Colonic mucosa (tissue), 4 donors: ENCODE results near the gene MT1G. TPM values are rescaled to one million over a fixed set of nuclear protein-coding genes. Genes with fewer than 3 reads are reported as not detected.

Source experiments
- DNase-seq: peaks from one replicate; pipeline ENCODE4 v3.0.0-alpha.2; 2020
- H3K27ac ChIP-seq: fragments of 200-600 bp; one replicate; pipeline ENCODE4 v1.8.0; 2021
- H3K27me3 ChIP-seq: fragments of 200-600 bp; one replicate; pipeline ENCODE4 v1.8.0; 2021
- H3K36me3 ChIP-seq: fragments of 200-600 bp; one replicate; pipeline ENCODE4 v1.8.0; 2021
- H3K4me1 ChIP-seq: fragments of 200-600 bp; one replicate; pipeline ENCODE4 v1.8.0; 2021; ENCODE audit warnings: mild to moderate bottlenecking
- H3K4me3 ChIP-seq: fragments of 200-600 bp; one replicate; pipeline ENCODE4 v1.8.0; 2021
- H3K9ac ChIP-seq, 2 donors: one replicate each; pipeline ENCODE4 v1.7.0; 2013; ENCODE audit warnings: control low read depth in 2 of 2, low read depth in 2 of 2, low read length in 2 of 2
- H3K9me3 ChIP-seq: fragments of 200-600 bp; one replicate; pipeline ENCODE4 v1.8.0; 2021
- intact Hi-C: fragments of 100-400 bp; cut with DNase I; formaldehyde crosslinking; loops from one replicate; pipeline ENCODE4 v1.14.1; 2022
- total RNA-seq, 2 donors: library from RNA; stranded (reverse); fragmentation: NEBNext Ultra II Directional in 1 of 2; extraction: Animal tissue kit (Norgen Biotek cat#: 25700) in 1 of 2; gene quantifications; one replicate each; pipeline ENCODE4 v1.2.1, GENCODE V29; 2021
- TF ChIP-seq, protein P1 (sequence below): fragments of 200-600 bp; IDR thresholded peaks from one replicate; pipeline ENCODE4 v1.8.0; 2022; ENCODE audit warnings: antibody characterized with exemption, mild to moderate bottlenecking
- donor health status: healthy.
- donor health status: DM: no; HTN: no; CAD: no.
- donor health status: DM: no; HTN: no; CAD: no.

Gene MT1G
- total RNA-seq, 2 donors from 2014 or later = 243 to 995 TPM

DNA sequence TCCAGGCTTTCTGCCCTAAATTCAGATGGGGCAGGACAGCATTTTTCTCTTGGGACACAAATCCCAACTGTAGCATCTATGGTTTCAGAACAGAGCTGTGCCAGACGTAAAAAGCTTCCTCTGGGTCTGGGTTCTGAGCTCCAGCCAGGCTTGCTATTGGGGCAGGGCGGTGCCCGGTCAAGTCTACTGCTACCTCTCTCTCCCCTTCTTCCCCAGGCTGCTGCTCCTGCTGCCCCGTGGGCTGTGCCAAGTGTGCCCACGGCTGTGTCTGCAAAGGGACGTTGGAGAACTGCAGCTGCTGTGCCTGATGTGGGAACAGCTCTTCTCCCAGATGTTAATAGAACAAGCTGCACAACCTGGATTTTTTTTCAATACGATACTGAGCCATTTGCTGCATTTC is 34.3 kb downstream of the MT1G start:
- Histone ChIP-seq H3K4me3 (no peak overlapping the region), H3K27ac (no peak overlapping the region), H3K36me3 (no peaks in the 10 kb centered on the region), H3K27me3 (peaks cover 12% of the 10 kb centered on the region), H3K4me1 (no peaks in the 10 kb centered on the region), H3K9me3 (no peaks in the 10 kb centered on the region), H3K9ac (peak overlapping the region in 1 of 2 donors; percentile 46)
- DNase-seq = no peak
- intact Hi-C loops = no loop called here
- TF ChIP-seq, protein P1, sequence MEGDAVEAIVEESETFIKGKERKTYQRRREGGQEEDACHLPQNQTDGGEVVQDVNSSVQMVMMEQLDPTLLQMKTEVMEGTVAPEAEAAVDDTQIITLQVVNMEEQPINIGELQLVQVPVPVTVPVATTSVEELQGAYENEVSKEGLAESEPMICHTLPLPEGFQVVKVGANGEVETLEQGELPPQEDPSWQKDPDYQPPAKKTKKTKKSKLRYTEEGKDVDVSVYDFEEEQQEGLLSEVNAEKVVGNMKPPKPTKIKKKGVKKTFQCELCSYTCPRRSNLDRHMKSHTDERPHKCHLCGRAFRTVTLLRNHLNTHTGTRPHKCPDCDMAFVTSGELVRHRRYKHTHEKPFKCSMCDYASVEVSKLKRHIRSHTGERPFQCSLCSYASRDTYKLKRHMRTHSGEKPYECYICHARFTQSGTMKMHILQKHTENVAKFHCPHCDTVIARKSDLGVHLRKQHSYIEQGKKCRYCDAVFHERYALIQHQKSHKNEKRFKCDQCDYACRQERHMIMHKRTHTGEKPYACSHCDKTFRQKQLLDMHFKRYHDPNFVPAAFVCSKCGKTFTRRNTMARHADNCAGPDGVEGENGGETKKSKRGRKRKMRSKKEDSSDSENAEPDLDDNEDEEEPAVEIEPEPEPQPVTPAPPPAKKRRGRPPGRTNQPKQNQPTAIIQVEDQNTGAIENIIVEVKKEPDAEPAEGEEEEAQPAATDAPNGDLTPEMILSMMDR = no peak

DNA sequence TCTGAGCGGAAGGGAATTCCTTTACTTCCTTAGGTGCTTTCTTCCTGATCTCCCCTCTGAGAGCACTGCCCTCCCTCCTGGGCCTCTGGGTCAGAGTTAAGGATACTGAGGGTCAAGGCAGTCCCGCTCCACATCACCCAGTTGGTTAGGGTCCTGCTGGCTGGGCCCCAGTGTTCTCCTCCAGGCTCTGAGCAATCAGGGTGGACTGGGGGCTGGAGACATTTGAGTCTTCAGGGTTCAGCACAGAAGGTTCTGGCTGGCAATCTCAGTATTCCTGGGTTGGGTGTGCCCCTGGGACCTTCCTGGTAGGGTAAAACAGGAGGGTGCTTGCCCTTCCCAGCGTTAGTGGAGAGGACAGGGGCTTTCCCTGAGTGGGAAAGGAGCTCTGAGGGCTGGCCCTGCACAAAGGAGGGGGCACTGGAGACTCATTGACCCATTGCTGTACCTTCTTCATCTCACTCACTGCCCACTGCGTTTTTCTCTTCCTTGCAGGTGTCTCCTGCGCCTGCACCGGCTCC is 35.0 kb downstream of the MT1G start:
- H3K27ac ChIP-seq = peak overlapping the region; percentile 9
- intact Hi-C loops = no loop called here
- H3K9ac ChIP-seq = peak overlapping the region; percentile 63 to 91
- no peaks in the 10 kb centered on the region for H3K4me1 ChIP-seq
- H3K9me3 ChIP-seq = no peaks in the 10 kb centered on the region
- TF ChIP-seq, protein P1 = no peak
- H3K4me3 ChIP-seq = peak overlapping the region; percentile 50
- H3K36me3 ChIP-seq = no peaks in the 10 kb centered on the region
- peaks cover 12% of the 10 kb centered on the region for H3K27me3 ChIP-seq
- no peak for DNase-seq

DNA sequence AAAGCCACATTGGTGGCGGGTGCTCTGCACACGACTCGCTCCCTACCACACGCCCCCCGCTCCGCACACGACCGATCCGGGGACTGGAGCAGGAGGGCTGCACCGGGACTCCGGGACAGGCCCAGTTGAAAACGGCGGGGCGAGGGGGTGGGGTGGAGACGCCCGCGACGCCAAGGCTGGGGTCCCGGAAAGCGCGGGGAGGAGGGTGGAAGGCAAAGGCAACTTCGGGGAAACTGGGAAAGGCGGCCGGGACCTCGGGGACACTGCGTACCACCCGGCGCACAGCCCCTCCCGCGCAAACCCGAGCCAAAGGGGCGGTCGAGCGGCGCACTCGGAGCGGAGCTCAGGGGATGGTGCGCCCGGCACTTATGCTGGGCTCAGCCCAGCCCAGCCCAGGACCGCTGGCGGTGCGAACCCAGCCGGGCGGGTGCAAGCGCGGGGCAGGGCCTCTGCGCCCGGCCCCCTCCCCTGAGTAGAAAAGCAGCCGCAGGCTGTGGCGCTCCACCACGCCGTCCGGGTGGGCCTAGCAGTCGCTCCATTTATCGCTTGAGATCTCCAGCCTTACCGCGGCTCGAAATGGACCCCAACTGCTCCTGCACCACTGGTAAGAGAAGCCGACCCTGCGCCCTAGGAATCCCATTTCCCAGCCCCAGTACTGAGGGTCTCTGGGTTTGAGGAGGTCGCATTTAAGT is 35.6 kb downstream of the MT1G start, which contains the start of gene MT1M:
Gene MT1M, plus strand, starts transcription at position 504 of the 692 bp plus-strand sequence. Its CDS starts 73 bp downstream, at position 577.
- intact Hi-C loops = no loop called here
- Histone ChIP-seq H3K4me1 (no peaks in the 10 kb centered on the region), H3K4me3 (peak within 1 kb of the TSS; percentile 50), H3K27ac (peak within 1 kb of the TSS; percentile 9), H3K27me3 (peaks cover 11% of the 10 kb centered on the region), H3K36me3 (no peaks in the 10 kb centered on the region), H3K9ac (peak within 1 kb of the TSS; percentile 63 to 91), H3K9me3 (no peaks in the 10 kb centered on the region)
- TF ChIP-seq, protein P1 = no peak
- DNase-seq = no peak

DNA sequence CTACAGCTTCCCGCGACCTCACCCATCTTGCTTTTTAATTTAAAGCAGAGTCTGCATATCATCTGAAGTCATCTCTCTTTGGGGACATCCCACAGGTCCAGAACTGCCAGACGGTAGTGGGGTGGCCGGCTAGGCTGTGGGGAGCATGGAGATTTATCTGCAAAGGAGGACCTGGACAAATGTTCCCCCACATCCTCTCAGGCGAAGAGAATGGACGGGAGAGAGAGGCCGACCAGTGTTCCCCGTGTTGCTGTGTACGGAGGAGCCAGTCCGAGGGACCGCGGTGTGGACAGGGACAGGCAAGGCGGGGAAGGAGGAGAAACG is 36.1 kb downstream of the MT1G start:
- TF ChIP-seq, protein P1 = no peak
- intact Hi-C loops = no loop called here

DNA sequence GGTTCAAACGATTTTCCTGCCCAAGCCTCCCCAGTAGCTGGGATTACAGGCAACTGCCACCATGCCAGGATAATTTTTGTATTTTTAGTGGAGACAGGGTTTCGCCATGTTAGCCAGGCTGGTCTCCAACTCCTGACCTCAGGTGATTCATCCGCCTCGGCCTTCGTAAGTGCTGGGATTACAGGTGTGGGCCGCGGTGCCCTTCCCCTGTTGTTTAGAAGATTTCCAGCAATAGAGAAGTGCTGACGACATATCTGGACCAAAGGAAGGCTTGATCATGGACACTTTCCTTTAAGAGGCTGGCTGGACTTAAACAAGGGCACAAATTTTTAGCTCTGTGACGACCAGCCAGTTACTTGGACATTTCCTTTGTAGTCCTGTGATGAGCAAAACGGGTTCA is 36.7 kb downstream of the MT1G start:
- H3K27ac ChIP-seq = no peak overlapping the region
- TF ChIP-seq, protein P1 = no peak
- DNase-seq = no peak
- H3K27me3 ChIP-seq = peaks cover 8% of the 10 kb centered on the region
- no peaks in the 10 kb centered on the region for H3K4me1 ChIP-seq
- no peaks in the 10 kb centered on the region for H3K36me3 ChIP-seq
- H3K9me3 ChIP-seq = no peaks in the 10 kb centered on the region
- H3K9ac ChIP-seq = no peak overlapping the region
- intact Hi-C loops = no loop called here
- no peak overlapping the region for H3K4me3 ChIP-seq

More for the DNA sequence above, 36.1 kb downstream of the MT1G start:
- H3K36me3 ChIP-seq = no peaks in the 10 kb centered on the region
- H3K27me3 ChIP-seq = peaks cover 8% of the 10 kb centered on the region
- no peak for DNase-seq
- no peak overlapping the region for H3K27ac ChIP-seq
- peak overlapping the region; percentile 56 to 91 for H3K9ac ChIP-seq
- no peaks in the 10 kb centered on the region for H3K4me1 ChIP-seq
- peak overlapping the region; percentile 50 for H3K4me3 ChIP-seq
- no peaks in the 10 kb centered on the region for H3K9me3 ChIP-seq
